K562 (cell line): ENCODE measurements around the gene PALLD. TPM values are rescaled to one million over a fixed set of nuclear protein-coding genes. Genes with fewer than 3 reads are reported as not detected.

Experiments
- ATAC-seq: fragments of 200-7000 bp; cut with Tn5 transposase; 3 replicates; pipeline ENCODE4 v1.9.1; 2020; ENCODE audit warnings: moderate library complexity
- BruUV-seq: library from RNA; stranded (reverse); fragments of 400-500 nt; replicated peaks from 2 replicates; lab custom pipeline; 2021; lab: Mats Ljungman, UMichigan
- CTCF ChIA-PET: fragments of 300-600 bp; formaldehyde crosslinking; extraction: SDS; loops from one replicate; lab custom pipeline; 2021; ENCODE audit warnings: low intra/inter-chr PET ratio; lab: Yijun Ruan, JAX
- POLR2A ChIA-PET: fragments of 300-600, 350-650 bp; sonication (Branson Sonifier 250); formaldehyde crosslinking; extraction: SDS; loops from one replicate; lab custom pipeline; 2021; ENCODE audit warnings: antibody characterized with exemption, inconsistent platforms; lab: Yijun Ruan, JAX
- DNase-seq, 4 experiments: peaks; one replicate each; pipeline versions ENCODE4 v3.0.0 to v3.0.0-alpha.2; 2011 to 2018; ENCODE audit warnings: low spot score in 3 of 4, mixed read lengths in 3 of 4; ENCODE audit errors: extremely low read depth in 1 of 4
- FAIRE-seq: peaks from 2 replicates; lab custom pipeline; 2011; peaks lifted over from hg19 to GRCh38; lab: Jason Lieb, UNC
- H2AFZ ChIP-seq: 2 replicates; pipeline ENCODE4 v1.6.0; 2011; ENCODE audit warnings: low read depth, low read length, control low read depth, inconsistent platforms
- H3K27ac ChIP-seq: fragments of 200-600 bp; 3 replicates; pipeline ENCODE4 v1.8.0; 2011; ENCODE audit warnings: low read depth, mild to moderate bottlenecking, control low read depth, inconsistent platforms, low read length, moderate library complexity, mixed read lengths; ENCODE audit errors: extremely low read depth
- H3K27me3 ChIP-seq, 2 experiments: fragments of 300-600 bp in 1 of 2; 2 replicates in 1 of 2; 3 replicates in 1 of 2; pipeline versions ENCODE4 v1.6.0 to v1.8.0; 2011; ENCODE audit warnings: inconsistent platforms in 2 of 2, low read length in 2 of 2, mild to moderate bottlenecking in 1 of 2, mixed read lengths in 1 of 2, moderate library complexity in 1 of 2; ENCODE audit not compliant: control insufficient read depth in 2 of 2, insufficient read depth in 2 of 2
- H3K36me3 ChIP-seq: fragments of 300-600 bp; 3 replicates; pipeline ENCODE4 v1.8.0; 2011; ENCODE audit warnings: mild to moderate bottlenecking, low read length, inconsistent platforms; ENCODE audit not compliant: control insufficient read depth, insufficient read depth
- H3K4me1 ChIP-seq, 2 experiments: fragments of 200-600 bp in 1 of 2; replicated peaks in 1 of 2; 2 replicates in 1 of 2; 3 replicates in 1 of 2; pipeline versions ENCODE4 v1.5.1 to v1.8.0; 2011; ENCODE audit warnings: inconsistent platforms in 2 of 2, low read length in 2 of 2, mild to moderate bottlenecking in 1 of 2, mixed read lengths in 1 of 2, moderate library complexity in 1 of 2; ENCODE audit not compliant: control insufficient read depth in 2 of 2, insufficient read depth in 2 of 2
- H3K4me2 ChIP-seq: 2 replicates; pipeline ENCODE4 v1.6.1; 2011; ENCODE audit warnings: low read length, control low read depth, inconsistent platforms, mixed read lengths; ENCODE audit not compliant: insufficient read depth
- H3K4me3 ChIP-seq: fragments of 200-600 bp; sonication (generic), shearing (Covaris generic); 2 replicates; pipeline ENCODE4 v1.5.1; 2016; ENCODE audit warnings: control low read depth, inconsistent platforms
- H3K79me2 ChIP-seq: fragments of 200-600 bp; 3 replicates; pipeline ENCODE4 v1.8.0; 2011; ENCODE audit warnings: low read length, inconsistent platforms; ENCODE audit not compliant: control insufficient read depth, insufficient read depth
- H3K9ac ChIP-seq, 2 experiments: 2 replicates each; pipeline versions ENCODE4 v1.6.0 to v1.6.1; 2011; ENCODE audit warnings: low read depth in 2 of 2, low read length in 2 of 2, control low read depth in 1 of 2, inconsistent platforms in 1 of 2, mild to moderate bottlenecking in 1 of 2, mixed read lengths in 1 of 2; ENCODE audit not compliant: insufficient read depth in 1 of 2
- H3K9me1 ChIP-seq: one replicate; pipeline ENCODE4 v1.6.0; 2011; ENCODE audit warnings: inconsistent platforms, mild to moderate bottlenecking, low read length, moderate library complexity; ENCODE audit not compliant: control insufficient read depth, insufficient read depth
- H3K9me3 ChIP-seq: replicated peaks from 2 replicates; pipeline ENCODE4 v1.5.1; 2011; ENCODE audit warnings: low read depth, low read length, inconsistent platforms; ENCODE audit not compliant: control insufficient read depth, insufficient read depth
- H4K20me1 ChIP-seq: replicated peaks from 2 replicates; pipeline ENCODE4 v1.6.1; 2011; ENCODE audit warnings: low read length, inconsistent platforms, mixed read lengths; ENCODE audit not compliant: control insufficient read depth, insufficient read depth
- HEY1 ChIP-seq: fragments of 250-450 bp; sonication (Bioruptor Pico); IDR thresholded peaks from 2 replicates; pipeline ENCODE4 v1.5.0; 2020; ENCODE audit warnings: mild to moderate bottlenecking, moderate library complexity, borderline replicate concordance
- HIVEP1 ChIP-seq: fragments of 250-450 bp; sonication (Bioruptor Pico); IDR thresholded peaks from 2 replicates; pipeline ENCODE4 v1.4.0; 2020; ENCODE audit warnings: mild to moderate bottlenecking
- HSF4 ChIP-seq: fragments of 250-450 bp; sonication (Bioruptor Pico); IDR thresholded peaks from 2 replicates; pipeline ENCODE4 v2.1.2; 2022; ENCODE audit warnings: mild to moderate bottlenecking, moderate library complexity, borderline replicate concordance
- POLR2B ChIP-seq: fragments of 450-650 bp; IDR thresholded peaks from 2 replicates; pipeline ENCODE4 v1.6.1; 2018; ENCODE audit warnings: low read depth; ENCODE audit not compliant: partially characterized antibody
- RCOR1 ChIP-seq, 2 experiments: IDR thresholded peaks; 2 replicates each; pipeline ENCODE4 v1.6.1; 2012; ENCODE audit warnings: low read depth in 2 of 2, low read length in 2 of 2, borderline replicate concordance in 1 of 2, improper control_type of control experiment in 1 of 2
- U2AF2 ChIP-seq: fragments of 200-400 bp; formaldehyde crosslinking; optimal IDR thresholded peaks from 2 replicates; pipeline ENCODE3; 2017; ENCODE audit warnings: low read depth, mild to moderate bottlenecking, low read length
- ZC3H8 ChIP-seq: fragments of 450-650 bp; IDR thresholded peaks from 2 replicates; pipeline ENCODE4 v1.6.1; 2017
- ZNF165 ChIP-seq: fragments of 250-450 bp; sonication (Bioruptor Pico); IDR thresholded peaks from 2 replicates; pipeline ENCODE4 v1.4.0; 2020; ENCODE audit warnings: borderline replicate concordance
- WGBS: fragments of 100-300 bp; shearing (Covaris generic); methylation state at CpG from one replicate; pipeline ENCODE4 v1.1.6; 2016; ENCODE audit warnings: low coverage, mixed read lengths; ENCODE audit not compliant: insufficient coverage; ENCODE audit errors: missing lambda C conversion rate; 5-methylcytosine and 5-hydroxymethylcytosine counted together
- in situ Hi-C: fragments of 300-500 bp; cut with MboI; formaldehyde crosslinking; loops from 4 replicates; pipeline ENCODE4 v1.15.0; 2018; ENCODE audit warnings: inconsistent platforms, mixed read lengths
- intact Hi-C: fragments of 100-400 bp; cut with micrococcal nuclease; formaldehyde crosslinking; loops from 2 replicates; pipeline ENCODE4 v1.14.2; 2022
- polyA plus RNA-seq, 8 experiments: library from polyadenylated mRNA; depleted of rRNA in 4 of 8; stranded (reverse) in 5 of 8; unstranded in 3 of 8; fragments of >200 nt; fragmentation: Nextera tagmentation in 2 of 8; fragmentation: Illumina TruSeq in 1 of 8; extraction: Ambion mirVana in 2 of 8; extraction: Trizol in 1 of 8; gene quantifications; 2 replicates each; pipeline versions ENCODE4 v1.2.1 to v1.2.3, GENCODE V29; 2011 to 2014; ENCODE audit warnings: inconsistent platforms in 1 of 8, missing spikeins in 1 of 8
- total RNA-seq, 7 experiments: library from RNA; depleted of rRNA in 6 of 7; stranded (reverse); fragments of >200 nt in 6 of 7; fragmentation: Illumina TruSeq in 2 of 7; extraction: Trizol in 2 of 7; gene quantifications; 2 replicates each; pipeline versions ENCODE4 v1.2.1 to v1.2.3, GENCODE V29; 2011 to 2021; ENCODE audit warnings: low replicate concordance in 1 of 7

Gene PALLD
- total and polyA plus RNA-seq, 9 of the 15 experiments (the other 6 are each of a cell fraction or from before 2014, with no cell fraction given), result 0.01 to 0.35 (median 0.06) TPM; not detected in 3

GRCh38 chr4:168662297-168662984 lies 165.6 kb downstream of the PALLD start:
- Histone ChIP-seq H3K9me3 (no peaks in the 10 kb centered on the region), H3K36me3 (no peaks in the 10 kb centered on the region), H4K20me1 (no peaks in the 10 kb centered on the region), H3K79me2 (no peaks in the 10 kb centered on the region), H3K4me3 (no peak overlapping the region), H3K27ac (no peak overlapping the region), H3K27me3 (no peaks in the 10 kb centered on the region), H3K9me1 (no peaks in the 10 kb centered on the region), H3K9ac (no peak overlapping the region), H3K4me2 (no peak overlapping the region), H2AFZ (no peak overlapping the region), H3K4me1 (no peaks in the 10 kb centered on the region)
- ChIA-PET POLR2A (interaction anchor here (0.8 kb wide), 1 partner anchor 22 kb away, joined by 3 read pairs; no protein-coding TSS in a partner anchor), CTCF (no interaction called here)
- in situ Hi-C loops (no loop called here), intact Hi-C loops (no loop called here)
- WGBS, result 0% methylated on average over 1 of the region's 1 CpG
- ATAC-seq, result no peak
- no peak for FAIRE-seq
- no TSS peak for BruUV-seq
- TF ChIP-seq U2AF2, result no peak
- TF ChIP-seq ZC3H8, result no peak
- no peak for TF ChIP-seq POLR2B
- TF ChIP-seq HEY1 (CRISPR knock-in tag), result no peak
- no peak for TF ChIP-seq RCOR1 (IDR thresholded peaks at IDR 0.05; ENCODE audit: borderline replicate concordance in 1 of 2, low read depth in 2 of 2, low read length in 2 of 2)
- no peak for TF ChIP-seq HIVEP1 (CRISPR knock-in tag)
- TF ChIP-seq ZNF165, result no peak
- no peak for TF ChIP-seq HSF4 (CRISPR knock-in tag)
- DNase-seq, result no peak
